Loucy (cell line): ENCODE data around the gene ABCB6.

Experiments
- EZH2phosphoT487 ChIP-seq: fragments of 200-600 bp; IDR thresholded peaks from 2 replicates; pipeline ENCODE4 v1.6.1; 2018; ENCODE audit warnings: antibody characterized with exemption, mild to moderate bottlenecking, moderate library complexity, borderline replicate concordance
- TF ChIP-seq, protein P1 (sequence below): fragments of 200-600 bp; sonication (generic); conservative IDR thresholded peaks from 2 replicates; pipeline ENCODE4 v1.5.1; 2014; ENCODE audit warnings: mild to moderate bottlenecking, antibody characterized with exemption, low read length

DNA sequence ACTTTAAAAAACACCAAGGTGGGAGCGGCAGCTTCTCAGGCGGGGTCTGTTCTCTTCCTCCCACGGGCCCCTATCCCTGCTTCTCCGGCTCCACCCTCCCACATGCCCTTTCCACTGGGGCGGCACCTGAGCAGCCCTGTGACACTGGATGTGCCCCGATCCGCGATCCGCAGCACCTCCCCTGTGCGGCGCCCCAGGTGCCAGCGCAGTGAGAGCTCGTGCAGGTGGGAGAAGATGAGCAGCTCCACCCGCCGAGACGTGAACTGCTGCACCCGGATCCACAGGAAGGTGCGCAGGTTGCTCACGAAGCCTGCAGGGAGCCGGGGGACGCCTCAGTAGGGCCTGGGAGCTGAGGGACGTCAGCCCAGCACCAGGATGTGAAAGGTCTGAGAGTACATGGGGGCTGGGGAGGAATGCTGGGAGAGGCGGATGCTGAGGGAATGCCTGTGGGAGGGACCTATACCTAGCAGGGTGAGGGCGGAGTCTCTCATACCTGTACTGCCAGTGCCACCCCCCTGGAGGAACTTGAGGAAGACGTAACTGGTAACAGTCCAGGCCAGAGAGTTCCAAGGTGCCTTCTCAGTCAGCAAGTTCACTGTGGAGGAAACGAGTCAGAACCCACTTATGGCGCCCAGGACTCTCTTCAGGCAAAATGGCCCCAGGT lies 2.8 kb downstream of the ABCB6 start:
- TF ChIP-seq, protein P1, sequence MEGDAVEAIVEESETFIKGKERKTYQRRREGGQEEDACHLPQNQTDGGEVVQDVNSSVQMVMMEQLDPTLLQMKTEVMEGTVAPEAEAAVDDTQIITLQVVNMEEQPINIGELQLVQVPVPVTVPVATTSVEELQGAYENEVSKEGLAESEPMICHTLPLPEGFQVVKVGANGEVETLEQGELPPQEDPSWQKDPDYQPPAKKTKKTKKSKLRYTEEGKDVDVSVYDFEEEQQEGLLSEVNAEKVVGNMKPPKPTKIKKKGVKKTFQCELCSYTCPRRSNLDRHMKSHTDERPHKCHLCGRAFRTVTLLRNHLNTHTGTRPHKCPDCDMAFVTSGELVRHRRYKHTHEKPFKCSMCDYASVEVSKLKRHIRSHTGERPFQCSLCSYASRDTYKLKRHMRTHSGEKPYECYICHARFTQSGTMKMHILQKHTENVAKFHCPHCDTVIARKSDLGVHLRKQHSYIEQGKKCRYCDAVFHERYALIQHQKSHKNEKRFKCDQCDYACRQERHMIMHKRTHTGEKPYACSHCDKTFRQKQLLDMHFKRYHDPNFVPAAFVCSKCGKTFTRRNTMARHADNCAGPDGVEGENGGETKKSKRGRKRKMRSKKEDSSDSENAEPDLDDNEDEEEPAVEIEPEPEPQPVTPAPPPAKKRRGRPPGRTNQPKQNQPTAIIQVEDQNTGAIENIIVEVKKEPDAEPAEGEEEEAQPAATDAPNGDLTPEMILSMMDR, result no peak
- no peak for TF ChIP-seq EZH2phosphoT487
